Ishikawa (cell line): ENCODE results near the gene PSMA8.
A peak's percentile ranks its signal among the peaks of the same experiment; 100 is the strongest.

Experiments
- EP300 ChIP-seq: IDR thresholded peaks from 2 replicates; pipeline ENCODE4 v1.6.1; 2012; ENCODE audit warnings: borderline replicate concordance
- MAX ChIP-seq: IDR thresholded peaks from 2 replicates; pipeline ENCODE4 v1.6.1; 2012
- RAD21 ChIP-seq: IDR thresholded peaks from 2 replicates; pipeline ENCODE4 v1.6.1; 2012; ENCODE audit warnings: low read depth

- TF ChIP-seq EP300 (no peak), MAX (peak; percentile 98), RAD21 (no peak)
Measured at GRCh38 chr18:26226229-26227050, 92.8 kb downstream of the PSMA8 start, which contains the start of gene TAF4B.
